ENCODE measurements around the gene HMG20B. TPM values are rescaled to one million over a fixed set of nuclear protein-coding genes. Genes with fewer than 3 reads are reported as not detected.
A peak's percentile ranks its signal among the peaks of the same experiment; 100 is the strongest.

HMG20B gene
- total RNA-seq, 2 experiments from 2014 or later = 68.1 to 78.5 TPM

- intact Hi-C loops (cut with micrococcal nuclease) = no loop called here
- ChIA-PET CTCF (interaction anchor here (0.7 kb wide), 1 partner anchor 15 kb away, joined by 3 read pairs; no protein-coding TSS in a partner anchor), POLR2A (interaction anchor here (0.6 kb wide), 1 partner anchor 255 kb away, joined by 3 read pairs; no protein-coding TSS in a partner anchor)
- Mint-ChIP-seq H3K36me3 (peaks cover 21% of the 10 kb centered on the region), H3K9me3 (no peaks in the 10 kb centered on the region), H3K27ac (no peak within 1 kb of the TSS), H3K27me3 (no peaks in the 10 kb centered on the region), H3K4me1 (ENCODE audit: low read depth) (no peaks in the 10 kb centered on the region), H3K4me3 (no peak within 1 kb of the TSS)
- DNase-seq = no peak
Measured at GRCh38 chr19:3538965-3539755, 33.6 kb upstream of the HMG20B start, which contains the start of gene TEKTIP1. Gene TEKTIP1, plus strand, starts transcription at chr19:3539174. Its CDS starts 4 bp downstream, at chr19:3539178.

GRCh38 chr19:3539756-3540118 is 33.0 kb upstream of the HMG20B start:
- H3K4me1 Mint-ChIP-seq (ENCODE audit: low read depth) = no peaks in the 10 kb centered on the region
- H3K4me3 Mint-ChIP-seq = no peak overlapping the region
- no peaks in the 10 kb centered on the region for H3K9me3 Mint-ChIP-seq
- no peaks in the 10 kb centered on the region for H3K27me3 Mint-ChIP-seq
- intact Hi-C loops (cut with micrococcal nuclease) = no loop called here
- POLR2A ChIA-PET = interaction anchor here (0.6 kb wide), 1 partner anchor 256 kb away, joined by 3 read pairs; no protein-coding TSS in a partner anchor
- no peak overlapping the region for H3K27ac Mint-ChIP-seq
- peaks cover 17% of the 10 kb centered on the region for H3K36me3 Mint-ChIP-seq
- CTCF ChIA-PET = no interaction called here
- no peak for DNase-seq

GRCh38 chr19:3543150-3544057 is 29.3 kb upstream of the HMG20B start:
- Mint-ChIP-seq H3K9me3 (no peaks in the 10 kb centered on the region), H3K4me1 (ENCODE audit: low read depth) (peaks cover 6% of the 10 kb centered on the region), H3K4me3 (no peak overlapping the region), H3K27me3 (no peaks in the 10 kb centered on the region), H3K27ac (no peak overlapping the region), H3K36me3 (peaks cover 15% of the 10 kb centered on the region)
- intact Hi-C loops (cut with micrococcal nuclease) = loop anchor here (1.0 kb wide), 1 partner anchor 163 kb away; no protein-coding TSS in a partner anchor
- POLR2A ChIA-PET = no interaction called here
- CTCF ChIA-PET = interaction anchor here (2.0 kb wide), 1 partner anchor 11 kb away, joined by 18 read pairs; no protein-coding TSS in a partner anchor
- DNase-seq = no peak

GRCh38 chr19:3544058-3544376 is 28.7 kb upstream of the HMG20B start:
- POLR2A ChIA-PET = no interaction called here
- Mint-ChIP-seq H3K4me3 (no peak overlapping the region), H3K4me1 (ENCODE audit: low read depth) (peaks cover 6% of the 10 kb centered on the region), H3K27me3 (no peaks in the 10 kb centered on the region), H3K9me3 (no peaks in the 10 kb centered on the region), H3K36me3 (peaks cover 15% of the 10 kb centered on the region), H3K27ac (no peak overlapping the region)
- no peak for DNase-seq
- CTCF ChIA-PET = interaction anchor here (1.0 to 3.8 kb wide), 3 partner anchors 11 to 25 kb away, joined by 3 to 39 read pairs (median 18); partner anchors contain the start of gene MFSD12
- intact Hi-C loops (cut with micrococcal nuclease) = loop anchor here (1.0 kb wide), 1 partner anchor 162 kb away; no protein-coding TSS in a partner anchor

GRCh38 chr19:3544742-3545668 is 27.7 kb upstream of the HMG20B start:
- intact Hi-C loops (cut with micrococcal nuclease) = loop anchor here (1.0 kb wide), 2 partner anchors 73 to 161 kb away; no protein-coding TSS in a partner anchor
- H3K4me3 Mint-ChIP-seq = no peak overlapping the region
- peaks cover 8% of the 10 kb centered on the region for H3K36me3 Mint-ChIP-seq
- CTCF ChIA-PET = interaction anchor here (0.7 to 3.8 kb wide), 25 partner anchors 8 to 446 kb away, joined by 3 to 39 read pairs (median 4); partner anchors contain the start of genes GIPC3, HMG20B, MFSD12 and PIP5K1C
- POLR2A ChIA-PET = interaction anchor here (1.6 to 1.9 kb wide), 2 partner anchors 9 to 12 kb away, joined by 4 to 9 read pairs; partner anchors contain the start of gene MFSD12
- DNase-seq = peak; percentile 87
- no peaks in the 10 kb centered on the region for H3K9me3 Mint-ChIP-seq
- H3K27me3 Mint-ChIP-seq = no peaks in the 10 kb centered on the region
- H3K4me1 Mint-ChIP-seq (ENCODE audit: low read depth) = peaks cover 6% of the 10 kb centered on the region
- peak overlapping the region; percentile 56 for H3K27ac Mint-ChIP-seq

- peaks cover 6% of the 10 kb centered on the region for H3K4me1 Mint-ChIP-seq (ENCODE audit: low read depth)
- H3K4me3 Mint-ChIP-seq = no peak overlapping the region
- intact Hi-C loops (cut with micrococcal nuclease) = loop anchor here (1.0 kb wide), 1 partner anchor 73 kb away; no protein-coding TSS in a partner anchor
- H3K27me3 Mint-ChIP-seq = no peaks in the 10 kb centered on the region
- H3K27ac Mint-ChIP-seq = no peak overlapping the region
- DNase-seq = no peak
- peaks cover 8% of the 10 kb centered on the region for H3K36me3 Mint-ChIP-seq
- H3K9me3 Mint-ChIP-seq = no peaks in the 10 kb centered on the region
- ChIA-PET POLR2A (interaction anchor here (1.6 to 1.9 kb wide), 2 partner anchors 9 to 11 kb away, joined by 4 to 9 read pairs; partner anchors contain the start of gene MFSD12), CTCF (interaction anchor here (0.7 to 3.8 kb wide), 24 partner anchors 9 to 445 kb away, joined by 3 to 39 read pairs (median 4); partner anchors contain the start of genes GIPC3, HMG20B, MFSD12 and PIP5K1C)
Measured at GRCh38 chr19:3545669-3546034, 27.1 kb upstream of the HMG20B start.

GRCh38 chr19:3546119-3546518 is 26.6 kb upstream of the HMG20B start:
- H3K27me3 Mint-ChIP-seq = no peaks in the 10 kb centered on the region
- no peak for DNase-seq
- H3K36me3 Mint-ChIP-seq = peaks cover 8% of the 10 kb centered on the region
- intact Hi-C loops (cut with micrococcal nuclease) = no loop called here
- no peak overlapping the region for H3K27ac Mint-ChIP-seq
- ChIA-PET CTCF (interaction anchor here (0.6 to 3.8 kb wide), 13 partner anchors 9 to 160 kb away, joined by 3 to 39 read pairs (median 4); partner anchors contain the start of genes GIPC3, HMG20B, MFSD12 and PIP5K1C), POLR2A (interaction anchor here (1.6 to 1.9 kb wide), 2 partner anchors 8 to 11 kb away, joined by 4 to 9 read pairs; partner anchors contain the start of gene MFSD12)
- H3K9me3 Mint-ChIP-seq = no peaks in the 10 kb centered on the region
- peaks cover 6% of the 10 kb centered on the region for H3K4me1 Mint-ChIP-seq (ENCODE audit: low read depth)
- H3K4me3 Mint-ChIP-seq = no peak overlapping the region

GRCh38 chr19:3547301-3547731 is 25.4 kb upstream of the HMG20B start:
- H3K27ac Mint-ChIP-seq = no peak overlapping the region
- POLR2A ChIA-PET = interaction anchor here (0.6 kb wide), 1 partner anchor 1285 kb away, joined by 3 read pairs; no protein-coding TSS in a partner anchor
- peak; percentile 38 for DNase-seq
- CTCF ChIA-PET = interaction anchor here (1.3 to 3.8 kb wide), 5 partner anchors 10 to 152 kb away, joined by 4 to 39 read pairs (median 5); partner anchors contain the start of genes MFSD12 and PIP5K1C
- no peak overlapping the region for H3K4me3 Mint-ChIP-seq
- no peaks in the 10 kb centered on the region for H3K9me3 Mint-ChIP-seq
- H3K27me3 Mint-ChIP-seq = no peaks in the 10 kb centered on the region
- intact Hi-C loops (cut with micrococcal nuclease) = no loop called here
- peaks cover 11% of the 10 kb centered on the region for H3K4me1 Mint-ChIP-seq (ENCODE audit: low read depth)
- peaks cover 8% of the 10 kb centered on the region for H3K36me3 Mint-ChIP-seq

- POLR2A ChIA-PET = interaction anchor here (0.6 kb wide), 1 partner anchor 1284 kb away, joined by 3 read pairs; no protein-coding TSS in a partner anchor
- Mint-ChIP-seq H3K9me3 (no peaks in the 10 kb centered on the region), H3K4me3 (no peak overlapping the region), H3K27me3 (no peaks in the 10 kb centered on the region), H3K27ac (no peak overlapping the region), H3K36me3 (peaks cover 8% of the 10 kb centered on the region), H3K4me1 (ENCODE audit: low read depth) (peaks cover 15% of the 10 kb centered on the region)
- no peak for DNase-seq
- intact Hi-C loops (cut with micrococcal nuclease) = no loop called here
- CTCF ChIA-PET = interaction anchor here (0.7 to 3.8 kb wide), 4 partner anchors 10 to 37 kb away, joined by 3 to 39 read pairs (median 4); partner anchors contain the start of gene MFSD12
Measured at GRCh38 chr19:3547767-3548282, 24.9 kb upstream of the HMG20B start.

- intact Hi-C loops (cut with micrococcal nuclease) = no loop called here
- CTCF ChIA-PET = interaction anchor here (0.7 to 1.4 kb wide), 3 partner anchors 11 to 36 kb away, joined by 3 to 5 read pairs (median 3); no protein-coding TSS in a partner anchor
- no peak for DNase-seq
- H3K9me3 Mint-ChIP-seq = no peaks in the 10 kb centered on the region
- POLR2A ChIA-PET = no interaction called here
- peaks cover 8% of the 10 kb centered on the region for H3K36me3 Mint-ChIP-seq
- H3K27me3 Mint-ChIP-seq = no peaks in the 10 kb centered on the region
- peaks cover 19% of the 10 kb centered on the region for H3K4me1 Mint-ChIP-seq (ENCODE audit: low read depth)
- H3K4me3 Mint-ChIP-seq = no peak overlapping the region
- no peak overlapping the region for H3K27ac Mint-ChIP-seq
Measured at GRCh38 chr19:3548606-3549005, 24.1 kb upstream of the HMG20B start.

All from activated CD4-positive, alpha-beta memory T cell treated with anti-CD3 and anti-CD28 coated beads for 36 hours (primary cell).